Measurements from ENCODE around the gene PSMA7.

DNA sequence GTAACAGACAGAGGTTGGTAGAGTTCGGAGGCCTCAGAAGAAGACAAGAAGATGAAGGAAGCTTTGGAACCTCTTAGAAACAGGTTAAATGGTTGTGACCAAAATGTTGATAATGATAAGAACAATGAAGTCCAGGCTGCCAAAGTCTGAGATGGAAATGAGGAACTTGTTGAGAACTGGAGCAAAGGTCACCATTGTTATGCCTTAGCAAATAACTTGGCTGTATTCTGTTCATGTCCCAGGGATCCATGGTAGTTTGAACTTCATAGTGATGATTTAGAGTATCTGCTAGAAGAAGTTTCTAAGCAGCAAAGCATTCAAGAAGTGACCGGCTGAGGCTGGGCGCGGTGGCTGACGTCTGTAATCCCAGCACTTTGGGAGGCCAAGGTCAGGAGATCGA is 32.0 kb downstream of the PSMA7 start:
- TF ChIP-seq POLR2A (IDR thresholded peaks at IDR 0.05; ENCODE audit: low read length) = no peak
- TF ChIP-seq GATA1 (IDR thresholded peaks at IDR 0.05; ENCODE audit: low read depth, low read length) = no peak

Data from erythroblast (primary cell).